IPS DF 6.9 (cell line): Measurements from ENCODE around the gene IMMP2L.
A peak's percentile ranks its signal among the peaks of the same experiment; 100 is the strongest.

Source experiments
- DNase-seq: peaks from one replicate; pipeline ENCODE4 v3.0.0-alpha.2; 2013; ENCODE audit warnings: low read depth, low spot score
- H3K27ac ChIP-seq: one replicate; pipeline ENCODE4 v1.5.1; 2013; ENCODE audit warnings: low read length, control low read depth
- H3K27me3 ChIP-seq: 2 replicates; pipeline ENCODE4 v1.6.1; 2013; ENCODE audit warnings: mild to moderate bottlenecking, low read length; ENCODE audit not compliant: control insufficient read depth, insufficient read depth
- H3K36me3 ChIP-seq: 2 replicates; pipeline ENCODE4 v1.6.1; 2013; ENCODE audit warnings: low read length; ENCODE audit not compliant: control insufficient read depth, insufficient read depth
- H3K4me1 ChIP-seq: 2 replicates; pipeline ENCODE4 v1.6.1; 2013; ENCODE audit warnings: low read length; ENCODE audit not compliant: control insufficient read depth, insufficient read depth
- H3K4me3 ChIP-seq: 2 replicates; pipeline ENCODE4 v1.5.1; 2013; ENCODE audit warnings: mild to moderate bottlenecking, low read length
- H3K9me3 ChIP-seq: 2 replicates; pipeline ENCODE4 v1.6.1; 2013; ENCODE audit warnings: low read length, inconsistent platforms; ENCODE audit not compliant: control insufficient read depth, insufficient read depth
- WGBS: extraction: QIAGEN DNeasy Blood & Tissue Kit; methylation state at CpG from one replicate; pipeline ENCODE4 v1.1.7; 2013; ENCODE audit warnings: mixed read lengths, missing lambda C conversion rate; ENCODE audit not compliant: insufficient read length, insufficient coverage; 5-methylcytosine and 5-hydroxymethylcytosine counted together

The IMMP2L gene

DNA sequence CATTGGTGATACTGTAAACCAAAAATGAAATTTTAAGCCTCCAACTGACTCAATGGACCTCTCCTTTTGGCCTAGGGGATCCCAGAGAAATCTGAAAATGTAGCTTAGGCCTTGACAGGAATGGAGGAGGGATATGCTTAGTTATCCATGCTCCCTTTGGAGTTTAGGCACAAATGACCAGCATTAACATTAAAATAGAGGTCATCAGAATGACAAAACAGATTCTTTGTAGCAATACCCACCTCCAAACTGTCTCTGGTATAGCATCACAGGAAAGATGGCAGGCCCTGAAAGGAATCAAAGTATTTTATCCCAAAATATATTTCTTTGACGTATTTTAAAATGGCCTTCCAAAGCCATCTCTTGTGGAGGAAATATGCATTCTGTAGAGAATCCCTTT, 510.5 kb downstream of the IMMP2L start:
- DNase-seq, result peak; percentile 31
- no peaks in the 10 kb centered on the region for H3K27me3 ChIP-seq
- peaks cover 6% of the 10 kb centered on the region; the same call in 1 of the 2 replicates for H3K4me1 ChIP-seq
- WGBS, result no CpG with 5 or more reads among the region's 1 CpG
- no peaks in the 10 kb centered on the region for H3K9me3 ChIP-seq
- H3K4me3 ChIP-seq, result no peak overlapping the region
- no peak overlapping the region for H3K27ac ChIP-seq
- H3K36me3 ChIP-seq, result no peaks in the 10 kb centered on the region

DNA sequence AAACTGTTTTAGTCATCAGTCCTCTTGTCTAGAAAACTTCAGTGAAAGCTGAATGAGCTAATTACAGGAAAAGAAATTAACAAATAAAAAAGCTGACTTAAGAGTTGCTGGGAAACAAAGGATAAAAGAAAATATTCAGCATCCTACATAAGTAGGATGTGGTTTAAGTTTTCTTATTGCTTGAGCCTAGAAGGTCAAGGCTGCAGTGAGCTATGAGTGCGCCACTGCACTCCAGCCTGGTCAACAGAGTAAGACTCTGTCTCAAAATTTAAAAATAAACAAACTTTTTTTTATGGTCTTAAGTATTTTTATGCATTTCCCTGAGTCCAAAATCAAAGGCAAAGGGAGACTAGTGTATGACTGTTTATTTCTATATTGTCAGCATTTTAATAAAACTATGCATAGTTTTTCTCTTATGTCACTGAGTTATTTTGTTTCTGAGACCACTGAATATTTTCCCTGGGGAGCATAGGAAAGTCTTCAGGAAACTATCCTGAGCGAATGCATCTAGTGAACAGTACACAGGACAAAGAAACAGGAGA, 511.3 kb downstream of the IMMP2L start:
- H3K27ac ChIP-seq, result no peak overlapping the region
- WGBS, result no CpG with 5 or more reads among the region's 2 CpGs

GRCh38 chr7:111049971-111050680, 512.2 kb downstream of the IMMP2L start:
- no peaks in the 10 kb centered on the region for H3K9me3 ChIP-seq
- H3K4me3 ChIP-seq, result no peak overlapping the region
- no peak for DNase-seq
- no peak overlapping the region for H3K27ac ChIP-seq
- no CpG with 5 or more reads among the region's 7 CpGs for WGBS
- H3K4me1 ChIP-seq, result peaks cover 6% of the 10 kb centered on the region; the same call in 1 of the 2 replicates
- no peaks in the 10 kb centered on the region for H3K27me3 ChIP-seq
- H3K36me3 ChIP-seq, result no peaks in the 10 kb centered on the region

More for the DNA sequence above, 511.3 kb downstream of the IMMP2L start:
- H3K27me3 ChIP-seq, result no peaks in the 10 kb centered on the region
- peaks cover 6% of the 10 kb centered on the region; the same call in 1 of the 2 replicates for H3K4me1 ChIP-seq
- no peak overlapping the region for H3K4me3 ChIP-seq
- no peaks in the 10 kb centered on the region for H3K9me3 ChIP-seq
- DNase-seq, result no peak
- no peaks in the 10 kb centered on the region for H3K36me3 ChIP-seq

DNA sequence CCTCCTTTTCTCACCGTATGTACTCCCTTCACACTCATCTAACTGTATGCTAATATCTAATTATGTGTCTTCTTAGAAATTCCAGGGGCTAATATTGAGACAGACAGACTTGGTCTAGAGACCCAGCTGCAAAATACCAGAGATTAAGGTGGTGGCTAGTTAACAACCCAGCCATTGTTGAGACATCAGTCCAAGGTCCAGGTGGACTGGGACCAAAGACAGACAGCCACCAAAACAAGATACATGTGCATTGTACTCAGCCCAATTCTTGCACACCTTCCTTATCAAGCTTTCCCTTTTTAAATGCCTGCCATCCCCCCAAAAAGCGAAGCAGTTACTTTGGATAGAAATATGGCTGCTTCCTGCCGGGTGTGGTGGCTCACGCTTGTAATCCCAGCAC, 514.7 kb downstream of the IMMP2L start:
- no peak for DNase-seq
- Histone ChIP-seq H3K9me3 (no peaks in the 10 kb centered on the region), H3K4me1 (peaks cover 4% of the 10 kb centered on the region; the same call in 1 of the 2 replicates), H3K27me3 (no peaks in the 10 kb centered on the region), H3K4me3 (no peak overlapping the region), H3K36me3 (no peaks in the 10 kb centered on the region), H3K27ac (no peak overlapping the region)
- WGBS, result no CpG with 5 or more reads among the region's 4 CpGs

DNA sequence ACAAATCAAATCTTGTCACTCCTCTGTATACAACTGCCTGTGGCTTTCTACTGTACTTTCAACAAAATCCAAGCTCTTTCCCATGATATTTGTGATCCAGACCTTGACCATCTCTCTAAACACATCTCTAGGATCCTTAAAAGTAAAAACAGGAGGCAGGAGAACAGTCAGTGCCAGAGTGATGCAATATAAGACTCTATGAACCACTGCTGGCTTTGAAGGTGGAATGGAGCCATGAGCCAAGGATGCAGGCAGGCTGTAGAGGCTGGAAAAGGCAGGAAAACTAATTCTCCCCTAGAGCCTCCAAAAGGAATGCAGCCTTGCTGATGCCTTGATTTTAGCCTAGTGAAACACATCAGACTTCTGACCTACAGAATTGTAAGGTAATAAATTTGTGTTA, 516.8 kb downstream of the IMMP2L start:
- DNase-seq, result no peak
- H3K27me3 ChIP-seq, result no peaks in the 10 kb centered on the region
- H3K4me3 ChIP-seq, result no peak overlapping the region
- no peaks in the 10 kb centered on the region for H3K9me3 ChIP-seq
- H3K36me3 ChIP-seq, result no peaks in the 10 kb centered on the region
- no peak overlapping the region for H3K27ac ChIP-seq
- peaks cover 3% of the 10 kb centered on the region; the same call in 1 of the 2 replicates for H3K4me1 ChIP-seq

- no peaks in the 10 kb centered on the region for H3K27me3 ChIP-seq
- no peak for DNase-seq
- WGBS, result no CpG with 5 or more reads among the region's 1 CpG
- no peaks in the 10 kb centered on the region for H3K36me3 ChIP-seq
- no peaks in the 10 kb centered on the region for H3K9me3 ChIP-seq
- no peak overlapping the region for H3K27ac ChIP-seq
- peaks cover 1% of the 10 kb centered on the region; the same call in 1 of the 2 replicates for H3K4me1 ChIP-seq
- no peak overlapping the region for H3K4me3 ChIP-seq
These were observed 518.7 kb downstream of the IMMP2L start for GRCh38 chr7:111043561-111043960.

DNA sequence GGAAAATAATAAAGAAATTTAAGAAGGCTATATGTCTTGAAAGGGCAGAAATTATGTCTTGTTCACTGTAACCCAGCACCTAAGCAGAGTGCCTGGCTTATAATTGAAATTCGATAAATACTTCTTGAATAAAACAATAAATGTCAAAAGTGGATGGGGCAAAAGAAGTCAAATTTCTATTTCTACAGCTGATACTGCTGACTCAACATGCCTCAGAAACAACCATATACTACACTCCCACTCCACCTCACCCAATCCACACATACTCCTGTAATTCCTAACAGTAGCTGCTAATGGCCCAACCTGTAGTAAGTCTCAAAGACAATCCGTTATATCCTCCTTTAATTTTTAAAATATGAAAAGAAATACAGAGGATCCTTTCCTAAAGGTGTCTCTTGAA, 519.5 kb downstream of the IMMP2L start:
- no CpG with 5 or more reads among the region's 2 CpGs for WGBS
- Histone ChIP-seq H3K36me3 (no peaks in the 10 kb centered on the region), H3K4me3 (no peak overlapping the region), H3K27me3 (no peaks in the 10 kb centered on the region), H3K4me1 (peaks cover 1% of the 10 kb centered on the region; the same call in 1 of the 2 replicates), H3K9me3 (no peaks in the 10 kb centered on the region), H3K27ac (no peak overlapping the region)
- no peak for DNase-seq

GRCh38 chr7:111041577-111041976, 520.7 kb downstream of the IMMP2L start:
- no peaks in the 10 kb centered on the region for H3K9me3 ChIP-seq
- H3K36me3 ChIP-seq, result no peaks in the 10 kb centered on the region
- WGBS, result no CpG with 5 or more reads among the region's 2 CpGs
- H3K27me3 ChIP-seq, result no peaks in the 10 kb centered on the region
- H3K27ac ChIP-seq, result no peak overlapping the region
- H3K4me1 ChIP-seq, result peaks cover 1% of the 10 kb centered on the region; the same call in 1 of the 2 replicates
- no peak overlapping the region for H3K4me3 ChIP-seq
- no peak for DNase-seq

GRCh38 chr7:111038185-111038584, 524.1 kb downstream of the IMMP2L start:
- no peak for DNase-seq
- Histone ChIP-seq H3K4me3 (no peak overlapping the region), H3K27ac (no peak overlapping the region), H3K9me3 (no peaks in the 10 kb centered on the region), H3K27me3 (no peaks in the 10 kb centered on the region), H3K36me3 (no peaks in the 10 kb centered on the region), H3K4me1 (peaks cover 1% of the 10 kb centered on the region; the same call in 1 of the 2 replicates)
- no CpG with 5 or more reads among the region's 3 CpGs for WGBS

- no CpG with 5 or more reads among the region's 7 CpGs for WGBS
- H3K27me3 ChIP-seq, result no peaks in the 10 kb centered on the region
- no peak overlapping the region for H3K27ac ChIP-seq
- H3K4me1 ChIP-seq, result peaks cover 1% of the 10 kb centered on the region; the same call in 1 of the 2 replicates
- H3K4me3 ChIP-seq, result no peak overlapping the region
- DNase-seq, result no peak
- H3K36me3 ChIP-seq, result no peaks in the 10 kb centered on the region
- no peaks in the 10 kb centered on the region for H3K9me3 ChIP-seq
These were observed 530.4 kb downstream of the IMMP2L start for GRCh38 chr7:111031916-111032315.

- H3K27ac ChIP-seq, result no peak overlapping the region
- DNase-seq, result no peak
- no peaks in the 10 kb centered on the region for H3K27me3 ChIP-seq
- no peaks in the 10 kb centered on the region for H3K36me3 ChIP-seq
- H3K4me3 ChIP-seq, result no peak overlapping the region
- peaks cover 1% of the 10 kb centered on the region; the same call in 1 of the 2 replicates for H3K4me1 ChIP-seq
- H3K9me3 ChIP-seq, result no peaks in the 10 kb centered on the region
These were observed 532.0 kb downstream of the IMMP2L start for GRCh38 chr7:111030336-111030735.
